Measurements from ENCODE around the gene FEN1. TPM values are rescaled to one million over a fixed set of nuclear protein-coding genes. Genes with fewer than 3 reads are reported as not detected.

The FEN1 gene
- total and polyA plus RNA-seq, 2 of the 13 experiments (the other 11 are each of a cell fraction or from before 2014, with no cell fraction given), result 12.4 to 102 TPM

DNA sequence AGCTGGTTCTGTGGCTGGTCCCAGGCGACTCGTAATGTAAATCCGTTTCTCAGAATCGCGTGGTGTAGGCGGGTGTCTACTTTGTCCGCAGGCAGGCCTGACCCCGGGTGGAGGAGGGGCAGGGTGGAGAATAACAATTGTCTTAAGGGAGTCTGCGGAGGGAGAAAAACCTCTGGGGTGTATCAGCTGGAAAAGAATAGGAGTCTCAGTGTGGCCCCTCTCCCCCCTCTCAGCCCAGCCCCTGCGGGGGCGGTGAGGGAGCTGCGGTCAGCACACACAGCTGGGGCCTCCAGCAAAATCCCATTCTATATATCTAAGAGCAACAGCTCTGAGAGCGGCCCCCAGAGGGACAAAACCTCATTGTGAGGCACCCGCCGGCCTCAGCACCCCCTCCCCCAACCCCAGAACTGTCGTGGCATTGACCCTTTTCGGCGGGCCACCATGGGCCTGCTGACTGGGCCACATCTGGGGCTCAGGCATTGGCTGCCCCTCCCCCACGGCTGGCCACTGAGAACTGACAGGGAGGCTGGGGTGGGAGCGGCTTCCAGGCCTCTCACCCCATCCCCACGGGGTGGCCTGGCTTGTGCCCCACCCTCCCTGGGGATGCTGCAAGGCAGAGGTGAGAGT lies 43.0 kb upstream of the FEN1 start (continued):
- no peak for TF ChIP-seq ZNF800 (CRISPR knock-in tag; IDR thresholded peaks at IDR 0.05)
- no peak; the same call in 1 of the 2 replicates for TF ChIP-seq MAX (IDR thresholded peaks at IDR 0.05)
- TF ChIP-seq, protein P1, sequence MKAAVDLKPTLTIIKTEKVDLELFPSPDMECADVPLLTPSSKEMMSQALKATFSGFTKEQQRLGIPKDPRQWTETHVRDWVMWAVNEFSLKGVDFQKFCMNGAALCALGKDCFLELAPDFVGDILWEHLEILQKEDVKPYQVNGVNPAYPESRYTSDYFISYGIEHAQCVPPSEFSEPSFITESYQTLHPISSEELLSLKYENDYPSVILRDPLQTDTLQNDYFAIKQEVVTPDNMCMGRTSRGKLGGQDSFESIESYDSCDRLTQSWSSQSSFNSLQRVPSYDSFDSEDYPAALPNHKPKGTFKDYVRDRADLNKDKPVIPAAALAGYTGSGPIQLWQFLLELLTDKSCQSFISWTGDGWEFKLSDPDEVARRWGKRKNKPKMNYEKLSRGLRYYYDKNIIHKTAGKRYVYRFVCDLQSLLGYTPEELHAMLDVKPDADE (CRISPR knock-in tag; IDR thresholded peaks at IDR 0.05), result no peak
- TF ChIP-seq FOXO4 (CRISPR knock-in tag; conservative IDR thresholded peaks at IDR 0.05), result no peak
- TF ChIP-seq PBX2 (CRISPR knock-in tag; IDR thresholded peaks at IDR 0.05), result no peak
- TF ChIP-seq, protein P2, sequence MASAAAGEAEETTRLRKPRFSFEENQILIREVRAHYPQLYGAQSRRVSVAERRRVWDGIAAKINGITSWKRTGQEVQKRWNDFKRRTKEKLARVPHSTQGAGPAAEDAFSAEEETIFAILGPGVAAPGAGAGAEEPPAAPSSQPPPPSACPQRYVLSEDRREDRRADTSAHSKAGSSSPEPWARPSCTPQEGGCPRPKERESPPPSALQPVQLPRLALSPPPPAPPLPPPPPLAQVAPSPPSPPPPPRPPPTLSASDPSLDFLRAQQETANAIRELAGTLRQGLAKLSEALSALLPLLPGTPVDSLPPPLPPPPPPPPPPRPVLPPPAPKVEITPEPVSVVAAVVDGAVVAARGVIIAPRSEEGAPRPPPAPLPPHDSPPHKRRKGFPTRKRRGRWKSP (CRISPR knock-in tag; IDR thresholded peaks at IDR 0.05), result no peak
- TF ChIP-seq ZNF619 (CRISPR knock-in tag; IDR thresholded peaks at IDR 0.05), result no peak
- TF ChIP-seq EED (CRISPR knock-in tag; IDR thresholded peaks at IDR 0.05), result no peak
- no peak for TF ChIP-seq REPIN1 (CRISPR knock-in tag; IDR thresholded peaks at IDR 0.05; ENCODE audit: borderline replicate concordance, low read depth)
- peak; percentile 82; the same call in 1 of the 2 replicates for TF ChIP-seq ZBTB42 (CRISPR knock-in tag; IDR thresholded peaks at IDR 0.05)
- no peak for TF ChIP-seq ZNF335 (CRISPR knock-in tag; IDR thresholded peaks at IDR 0.05)
- TF ChIP-seq, protein P3, sequence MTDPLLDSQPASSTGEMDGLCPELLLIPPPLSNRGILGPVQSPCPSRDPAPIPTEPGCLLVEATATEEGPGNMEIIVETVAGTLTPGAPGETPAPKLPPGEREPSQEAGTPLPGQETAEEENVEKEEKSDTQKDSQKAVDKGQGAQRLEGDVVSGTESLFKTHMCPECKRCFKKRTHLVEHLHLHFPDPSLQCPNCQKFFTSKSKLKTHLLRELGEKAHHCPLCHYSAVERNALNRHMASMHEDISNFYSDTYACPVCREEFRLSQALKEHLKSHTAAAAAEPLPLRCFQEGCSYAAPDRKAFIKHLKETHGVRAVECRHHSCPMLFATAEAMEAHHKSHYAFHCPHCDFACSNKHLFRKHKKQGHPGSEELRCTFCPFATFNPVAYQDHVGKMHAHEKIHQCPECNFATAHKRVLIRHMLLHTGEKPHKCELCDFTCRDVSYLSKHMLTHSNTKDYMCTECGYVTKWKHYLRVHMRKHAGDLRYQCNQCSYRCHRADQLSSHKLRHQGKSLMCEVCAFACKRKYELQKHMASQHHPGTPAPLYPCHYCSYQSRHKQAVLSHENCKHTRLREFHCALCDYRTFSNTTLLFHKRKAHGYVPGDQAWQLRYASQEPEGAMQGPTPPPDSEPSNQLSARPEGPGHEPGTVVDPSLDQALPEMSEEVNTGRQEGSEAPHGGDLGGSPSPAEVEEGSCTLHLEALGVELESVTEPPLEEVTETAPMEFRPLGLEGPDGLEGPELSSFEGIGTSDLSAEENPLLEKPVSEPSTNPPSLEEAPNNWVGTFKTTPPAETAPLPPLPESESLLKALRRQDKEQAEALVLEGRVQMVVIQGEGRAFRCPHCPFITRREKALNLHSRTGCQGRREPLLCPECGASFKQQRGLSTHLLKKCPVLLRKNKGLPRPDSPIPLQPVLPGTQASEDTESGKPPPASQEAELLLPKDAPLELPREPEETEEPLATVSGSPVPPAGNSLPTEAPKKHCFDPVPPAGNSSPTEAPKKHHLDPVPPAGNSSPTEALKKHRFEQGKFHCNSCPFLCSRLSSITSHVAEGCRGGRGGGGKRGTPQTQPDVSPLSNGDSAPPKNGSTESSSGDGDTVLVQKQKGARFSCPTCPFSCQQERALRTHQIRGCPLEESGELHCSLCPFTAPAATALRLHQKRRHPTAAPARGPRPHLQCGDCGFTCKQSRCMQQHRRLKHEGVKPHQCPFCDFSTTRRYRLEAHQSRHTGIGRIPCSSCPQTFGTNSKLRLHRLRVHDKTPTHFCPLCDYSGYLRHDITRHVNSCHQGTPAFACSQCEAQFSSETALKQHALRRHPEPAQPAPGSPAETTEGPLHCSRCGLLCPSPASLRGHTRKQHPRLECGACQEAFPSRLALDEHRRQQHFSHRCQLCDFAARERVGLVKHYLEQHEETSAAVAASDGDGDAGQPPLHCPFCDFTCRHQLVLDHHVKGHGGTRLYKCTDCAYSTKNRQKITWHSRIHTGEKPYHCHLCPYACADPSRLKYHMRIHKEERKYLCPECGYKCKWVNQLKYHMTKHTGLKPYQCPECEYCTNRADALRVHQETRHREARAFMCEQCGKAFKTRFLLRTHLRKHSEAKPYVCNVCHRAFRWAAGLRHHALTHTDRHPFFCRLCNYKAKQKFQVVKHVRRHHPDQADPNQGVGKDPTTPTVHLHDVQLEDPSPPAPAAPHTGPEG (CRISPR knock-in tag; IDR thresholded peaks at IDR 0.05), result no peak
- 0 out of 2 replicates have a peak, but pooled peaks have one; percentile 14 for TF ChIP-seq PHF8 (CRISPR knock-in tag; IDR thresholded peaks at IDR 0.05)
- no peak for TF ChIP-seq ZFYVE20 (CRISPR knock-in tag; IDR thresholded peaks at IDR 0.05; ENCODE audit: borderline replicate concordance, low read depth)
- TF ChIP-seq, protein P4, sequence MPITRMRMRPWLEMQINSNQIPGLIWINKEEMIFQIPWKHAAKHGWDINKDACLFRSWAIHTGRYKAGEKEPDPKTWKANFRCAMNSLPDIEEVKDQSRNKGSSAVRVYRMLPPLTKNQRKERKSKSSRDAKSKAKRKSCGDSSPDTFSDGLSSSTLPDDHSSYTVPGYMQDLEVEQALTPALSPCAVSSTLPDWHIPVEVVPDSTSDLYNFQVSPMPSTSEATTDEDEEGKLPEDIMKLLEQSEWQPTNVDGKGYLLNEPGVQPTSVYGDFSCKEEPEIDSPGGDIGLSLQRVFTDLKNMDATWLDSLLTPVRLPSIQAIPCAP (CRISPR knock-in tag; IDR thresholded peaks at IDR 0.05; ENCODE audit: low read depth), result no peak
